SK-N-DZ (cell line): ENCODE data around the gene ELAVL4.

Source experiments
- DNase-seq: peaks from one replicate; pipeline ENCODE4 v3.0.0-alpha.2; 2015; ENCODE audit warnings: low spot score

ELAVL4 gene

DNA sequence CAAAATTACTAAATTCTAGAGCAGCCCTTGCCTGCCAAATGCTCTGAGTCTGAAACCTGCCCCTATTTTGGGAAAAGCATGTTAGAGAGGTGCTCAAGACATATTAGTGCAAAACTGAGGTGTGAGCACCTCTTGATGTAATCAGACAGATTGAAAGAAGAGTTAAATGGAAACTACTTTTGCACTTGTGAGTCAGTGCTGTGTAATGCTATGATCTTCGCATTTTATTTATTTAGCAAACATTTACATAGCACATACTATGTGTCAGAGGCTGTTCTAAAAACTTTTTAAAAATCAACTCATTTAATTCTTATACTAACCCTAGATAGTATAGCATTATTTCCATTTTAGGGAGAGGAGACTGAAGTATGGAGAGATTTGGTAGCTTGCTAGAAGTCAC is 138.1 kb downstream of the ELAVL4 start:
- no peak for DNase-seq

- DNase-seq: peak; percentile 46
These were observed 143.0 kb downstream of the ELAVL4 start for GRCh38 chr1:50251702-50252101.

DNA sequence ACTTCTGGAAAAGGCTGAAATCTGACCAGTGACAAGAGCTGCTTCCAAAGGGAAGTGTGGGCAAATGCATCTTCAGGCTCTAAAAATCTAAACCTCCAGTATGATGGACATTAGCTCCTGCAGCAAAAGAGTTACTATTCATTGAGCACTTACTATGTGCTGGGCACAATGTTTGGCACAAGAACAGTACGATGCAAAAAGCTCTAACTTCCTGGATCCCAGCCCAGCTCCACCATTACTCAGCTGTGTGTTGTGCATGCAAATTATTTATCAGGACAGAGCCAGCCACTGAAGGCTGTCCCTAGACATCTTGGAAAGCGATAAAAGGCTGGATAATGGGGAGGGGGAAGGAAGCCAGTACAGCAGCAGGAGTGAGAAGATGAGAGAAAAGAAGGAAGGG is 143.5 kb downstream of the ELAVL4 start:
- no peak for DNase-seq
